HFF-Myc (cell line): ENCODE data around the gene RNF41.
A peak's percentile ranks its signal among the peaks of the same experiment; 100 is the strongest.
"Not testable (repeated sequence)": the region's sequence is repeated elsewhere in the genome, so short reads cannot be mapped to it uniquely, and the experiment has no call there.

Experiments used
- DNase-seq: peaks from one replicate; pipeline ENCODE4 v3.0.0-alpha.2; 2011; ENCODE audit warnings: low read depth; ENCODE audit errors: extremely low read depth
- H3K4me3 ChIP-seq: replicated peaks from 2 replicates; pipeline ENCODE4 v1.5.1; 2011; ENCODE audit warnings: low read depth, mild to moderate bottlenecking, control low read depth, low read length
- CTCF ChIP-seq: IDR thresholded peaks from 2 replicates; pipeline ENCODE4 v1.5.1; 2012; ENCODE audit warnings: mild to moderate bottlenecking, low read depth, low read length, control low read depth; ENCODE audit errors: missing control alignments

Gene RNF41

GRCh38 chr12:56159482-56160192 is 62.1 kb downstream of the RNF41 start:
- no peak for DNase-seq
- H3K4me3 ChIP-seq: peak overlapping the region; percentile 96
- no peak for TF ChIP-seq CTCF

- no peak for TF ChIP-seq CTCF
- no peak for DNase-seq
- H3K4me3 ChIP-seq: peak overlapping the region; percentile 96
Measured at GRCh38 chr12:56158926-56159461, 62.7 kb downstream of the RNF41 start.

GRCh38 chr12:56158029-56158925 is 63.4 kb downstream of the RNF41 start, which contains the start of gene MYL6:
Gene MYL6 (plus strand): TSS chr12:56158359. CDS start chr12:56158402, 43 bp downstream.
- peak; percentile 98 for DNase-seq
- TF ChIP-seq CTCF: no peak
- H3K4me3 ChIP-seq: peak within 1 kb of the TSS; percentile 96

GRCh38 chr12:56157201-56158028 is 64.3 kb downstream of the RNF41 start:
- peak overlapping the region; percentile 96 for H3K4me3 ChIP-seq
- TF ChIP-seq CTCF: peak; percentile 70
- DNase-seq: peak; percentile 73

GRCh38 chr12:56156464-56157200 is 65.1 kb downstream of the RNF41 start:
- peak overlapping the region; percentile 96 for H3K4me3 ChIP-seq
- DNase-seq: not testable (repeated sequence)

- no peak overlapping the region for H3K4me3 ChIP-seq
- TF ChIP-seq CTCF: no peak
- no peak for DNase-seq
Measured at GRCh38 chr12:56155256-56155845, 66.4 kb downstream of the RNF41 start.
